Mesodermal cell (in vitro differentiated cells): ENCODE results near the gene EGFLAM.
"Not testable (repeated sequence)": the region's sequence is repeated elsewhere in the genome, so short reads cannot be mapped to it uniquely, and the experiment has no call there.

Source experiments
- H3K27ac ChIP-seq: 2 replicates; pipeline ENCODE4 v1.7.0; 2013; ENCODE audit warnings: mild to moderate bottlenecking, low read depth, low read length, moderate library complexity; ENCODE audit not compliant: severe bottlenecking
- H3K36me3 ChIP-seq: 2 replicates; pipeline ENCODE4 v1.7.1; 2013; ENCODE audit warnings: mild to moderate bottlenecking, low read length, moderate library complexity; ENCODE audit not compliant: control insufficient read depth, insufficient read depth
- H3K4me1 ChIP-seq: one replicate; pipeline ENCODE4 v1.7.1; 2013; ENCODE audit warnings: mild to moderate bottlenecking, low read length; ENCODE audit not compliant: insufficient read depth, control insufficient read depth, poor library complexity, severe bottlenecking
- H3K4me3 ChIP-seq: 2 replicates; pipeline ENCODE4 v1.7.0; 2013; ENCODE audit warnings: low read length, control low read depth, mild to moderate bottlenecking; ENCODE audit not compliant: insufficient read depth, poor library complexity, severe bottlenecking; ENCODE audit errors: extremely low read depth
- H3K9me3 ChIP-seq: 2 replicates; pipeline ENCODE4 v1.7.1; 2013; ENCODE audit warnings: mild to moderate bottlenecking, low read length, moderate library complexity; ENCODE audit not compliant: control insufficient read depth
- WGBS, 2 experiments: methylation state at CpG; one replicate each; pipeline ENCODE4 v1.1.5; 2013; ENCODE audit warnings: missing lambda C conversion rate in 2 of 2; ENCODE audit not compliant: insufficient coverage in 2 of 2; 5-methylcytosine and 5-hydroxymethylcytosine counted together

Gene EGFLAM

GRCh38 chr5:38323645-38324295 is 65.4 kb downstream of the EGFLAM start:
- Histone ChIP-seq H3K4me1 (peaks cover 6% of the 10 kb centered on the region), H3K4me3 (no peak overlapping the region), H3K36me3 (no peaks in the 10 kb centered on the region), H3K9me3 (no peaks in the 10 kb centered on the region), H3K27ac (no peak overlapping the region)
- WGBS, 2 experiments, result 89 to 93% methylated on average over 4 to 5 of the region's 9 CpGs

- 70 to 91% methylated on average over 4 of the region's 5 CpGs for WGBS, 2 experiments
- H3K9me3 ChIP-seq, result no peaks in the 10 kb centered on the region
- H3K36me3 ChIP-seq, result no peaks in the 10 kb centered on the region
- no peak overlapping the region for H3K27ac ChIP-seq
- H3K4me1 ChIP-seq, result peaks cover 18% of the 10 kb centered on the region
- no peak overlapping the region for H3K4me3 ChIP-seq
Observed at GRCh38 chr5:38329132-38329715, 70.9 kb downstream of the EGFLAM start.

DNA sequence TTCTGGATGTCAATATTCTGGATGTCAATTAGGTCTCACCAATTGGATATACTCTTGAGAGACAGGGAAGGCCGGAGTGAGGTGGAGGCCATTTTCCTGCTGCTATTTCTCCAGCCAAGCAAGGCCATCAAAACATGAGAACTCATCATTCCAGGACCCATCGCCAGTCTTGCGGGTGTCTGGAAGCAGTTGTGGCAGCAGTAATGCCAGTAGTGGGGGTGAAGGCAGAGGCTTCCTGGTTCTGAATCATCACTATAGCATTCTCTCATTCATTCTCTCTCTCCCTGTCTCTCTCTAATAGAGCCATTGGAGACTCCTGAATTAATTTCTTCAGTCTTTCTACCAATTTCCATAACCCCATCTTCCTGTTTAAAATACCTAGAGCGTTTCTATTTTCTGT is 71.8 kb downstream of the EGFLAM start:
- Histone ChIP-seq H3K9me3 (no peaks in the 10 kb centered on the region), H3K4me1 (peaks cover 15% of the 10 kb centered on the region), H3K27ac (no peak overlapping the region), H3K36me3 (no peaks in the 10 kb centered on the region), H3K4me3 (no peak overlapping the region)
- 93 to 100% methylated on average over 2 to 3 of the region's 4 CpGs for WGBS, 2 experiments

- no peak overlapping the region for H3K27ac ChIP-seq
- no peak overlapping the region for H3K4me3 ChIP-seq
- H3K9me3 ChIP-seq, result no peaks in the 10 kb centered on the region
- H3K36me3 ChIP-seq, result no peaks in the 10 kb centered on the region
- peaks cover 15% of the 10 kb centered on the region for H3K4me1 ChIP-seq
- WGBS, 2 experiments, result 51 to 86% methylated on average over 1 to 2 of the region's 3 CpGs
Observed at GRCh38 chr5:38331831-38332230, 73.5 kb downstream of the EGFLAM start.

- H3K4me1 ChIP-seq, result peaks cover 20% of the 10 kb centered on the region
- not testable (repeated sequence) for H3K27ac ChIP-seq, H3K36me3 ChIP-seq, H3K4me3 ChIP-seq, H3K9me3 ChIP-seq
- no CpG with 5 or more reads among the region's 4 CpGs for WGBS, 2 experiments
Observed at GRCh38 chr5:38333181-38333580, 74.8 kb downstream of the EGFLAM start.

- Histone ChIP-seq H3K4me3 (no peak overlapping the region), H3K27ac (no peak overlapping the region), H3K4me1 (peaks cover 7% of the 10 kb centered on the region), H3K36me3 (no peaks in the 10 kb centered on the region), H3K9me3 (no peaks in the 10 kb centered on the region)
- WGBS, 2 experiments, result 64 to 88% methylated on average over 5 to 9 of the region's 11 CpGs
Observed at GRCh38 chr5:38338455-38338854, 80.1 kb downstream of the EGFLAM start.

DNA sequence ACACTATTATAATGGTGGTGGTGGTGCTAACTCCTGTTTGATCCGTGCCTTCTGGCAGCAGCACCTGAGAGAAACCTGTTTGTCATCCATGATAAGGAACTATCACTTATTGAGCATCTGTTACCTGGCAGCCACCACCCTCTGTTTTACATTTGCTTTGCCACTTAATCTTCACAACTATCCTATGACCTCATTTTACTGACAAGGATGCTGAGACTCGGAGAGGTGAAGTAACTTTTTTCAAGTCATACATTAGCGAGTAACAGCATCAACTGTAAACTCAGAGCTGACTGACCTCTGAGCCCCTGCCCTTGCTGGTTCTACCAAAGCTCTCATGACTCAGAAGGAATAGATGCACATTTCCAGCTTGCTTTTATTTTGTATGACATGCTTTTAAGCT is 81.1 kb downstream of the EGFLAM start:
- H3K27ac ChIP-seq, result no peak overlapping the region
- H3K4me1 ChIP-seq, result peaks cover 7% of the 10 kb centered on the region
- no peak overlapping the region for H3K4me3 ChIP-seq
- 67 to 81% methylated on average over 2 to 3 of the region's 3 CpGs for WGBS, 2 experiments
- no peaks in the 10 kb centered on the region for H3K9me3 ChIP-seq
- H3K36me3 ChIP-seq, result no peaks in the 10 kb centered on the region

DNA sequence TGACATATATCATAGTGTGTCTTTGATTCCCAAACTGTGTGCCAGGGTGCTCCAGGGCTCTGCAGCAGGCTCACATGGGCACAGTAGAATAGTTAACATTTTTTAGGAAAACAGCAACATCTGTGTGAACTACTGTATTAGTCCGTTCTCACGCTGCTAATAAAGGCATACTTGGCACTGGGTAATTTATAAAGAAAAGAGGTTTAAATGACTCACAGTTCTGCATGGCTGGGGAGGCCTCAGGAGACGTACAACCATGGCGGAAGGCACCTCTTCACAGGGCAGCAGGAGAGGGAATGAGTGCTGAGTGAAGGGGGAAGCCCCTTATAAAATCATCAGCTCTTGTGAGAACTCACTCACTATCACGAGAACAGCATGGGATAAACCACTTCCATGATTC is 82.7 kb downstream of the EGFLAM start:
- H3K36me3 ChIP-seq, result no peaks in the 10 kb centered on the region
- WGBS, 2 experiments, result 83 to 94% methylated on average over 4 to 5 of the region's 5 CpGs
- H3K9me3 ChIP-seq, result no peaks in the 10 kb centered on the region
- no peak overlapping the region for H3K4me3 ChIP-seq
- no peak overlapping the region for H3K27ac ChIP-seq
- peaks cover 7% of the 10 kb centered on the region for H3K4me1 ChIP-seq

DNA sequence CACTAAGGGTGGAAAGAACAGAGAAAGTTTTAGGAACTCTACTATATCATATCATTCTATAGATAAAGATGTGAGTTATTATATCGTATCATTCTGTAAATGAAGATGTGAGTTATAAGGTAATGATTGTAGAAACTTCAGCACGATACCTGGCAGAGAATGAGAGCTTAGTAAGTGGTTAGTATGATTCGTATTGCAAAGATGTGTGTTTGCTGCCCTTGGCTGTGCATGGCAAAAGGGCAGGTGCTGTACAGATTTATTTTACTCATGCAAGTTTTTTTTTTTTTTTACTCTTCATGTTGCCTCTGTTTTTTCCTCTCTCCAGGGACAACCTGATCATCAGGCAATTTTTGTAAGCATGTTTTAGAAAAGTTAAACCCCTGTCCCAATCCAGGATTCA is 83.3 kb downstream of the EGFLAM start:
- WGBS, 2 experiments, result 86 to 100% methylated on average over 2 to 3 of the region's 3 CpGs
- Histone ChIP-seq H3K36me3 (no peaks in the 10 kb centered on the region), H3K9me3 (no peaks in the 10 kb centered on the region), H3K4me1 (peaks cover 7% of the 10 kb centered on the region), H3K4me3 (no peak overlapping the region), H3K27ac (no peak overlapping the region)

DNA sequence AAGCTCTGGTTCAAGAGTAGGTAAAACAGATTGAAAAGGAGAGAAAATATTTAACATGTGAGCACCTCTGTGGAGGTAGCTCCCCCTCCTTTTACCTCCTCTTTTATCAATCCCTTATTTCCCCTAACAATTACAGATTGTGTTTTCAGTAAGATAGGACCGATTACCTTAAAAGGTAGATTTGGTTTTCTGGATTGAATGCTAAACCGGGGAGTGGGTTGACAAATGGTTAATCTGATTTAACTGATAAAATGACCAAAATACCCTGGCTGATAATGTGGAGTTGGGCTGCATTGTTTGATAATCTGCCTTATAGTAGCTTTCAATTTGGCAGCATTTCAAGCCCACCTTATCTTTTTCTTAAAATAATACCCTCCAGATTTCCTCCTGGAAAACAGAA is 83.9 kb downstream of the EGFLAM start:
- no peak overlapping the region for H3K27ac ChIP-seq
- no peak overlapping the region for H3K4me3 ChIP-seq
- 67% methylated on average over 1 of the region's 2 CpGs; no CpG with 5 or more reads in 1 of the 2 experiments for WGBS, 2 experiments
- peaks cover 7% of the 10 kb centered on the region for H3K4me1 ChIP-seq
- H3K36me3 ChIP-seq, result no peaks in the 10 kb centered on the region
- no peaks in the 10 kb centered on the region for H3K9me3 ChIP-seq

- Histone ChIP-seq H3K27ac (no peak overlapping the region), H3K9me3 (no peaks in the 10 kb centered on the region), H3K4me1 (no peaks in the 10 kb centered on the region), H3K36me3 (no peaks in the 10 kb centered on the region), H3K4me3 (no peak overlapping the region)
- 93 to 96% methylated on average over 3 of the region's 4 CpGs for WGBS, 2 experiments
Observed at GRCh38 chr5:38344891-38345290, 86.5 kb downstream of the EGFLAM start.
